PC-3 (cell line): ENCODE measurements around the gene USP40. TPM values are rescaled to one million over a fixed set of nuclear protein-coding genes. Genes with fewer than 3 reads are reported as not detected.

ENCODE experiments used
- ATAC-seq: fragments of 200-7000 bp; cut with Tn5 transposase; 2 replicates; pipeline ENCODE4 v1.9.1; 2020; ENCODE audit warnings: mild to moderate bottlenecking, moderate library complexity
- BruUV-seq: library from RNA; stranded (reverse); fragments of 400-500 nt; replicated peaks from 2 replicates; lab custom pipeline; 2021; lab: Mats Ljungman, UMichigan
- CTCF ChIA-PET: fragments of 300-600 bp; sonication (Branson Sonifier 250); formaldehyde crosslinking; loops from one replicate; lab custom pipeline; 2022; ENCODE audit warnings: antibody characterized with exemption; lab: Charles Lee
- POLR2A ChIA-PET: fragments of 300-600 bp; sonication (Branson Sonifier 250); formaldehyde crosslinking; loops from one replicate; lab custom pipeline; 2022; ENCODE audit warnings: antibody characterized with exemption; ENCODE audit not compliant: unreplicated experiment; lab: Charles Lee
- DNase-seq: peaks from one replicate; pipeline ENCODE4 v3.0.0-alpha.2; 2015
- H2AFZ ChIP-seq: fragments of 300-600 bp; sonication (generic); 2 replicates; pipeline ENCODE4 v1.6.0; 2016; ENCODE audit warnings: antibody characterized with exemption, low read length
- H3F3A ChIP-seq: fragments of 300-600 bp; sonication (generic); one replicate; pipeline ENCODE4 v1.6.0; 2017; ENCODE audit warnings: antibody characterized with exemption, low read length, control low read depth, mild to moderate bottlenecking; ENCODE audit not compliant: unreplicated experiment
- H3K27ac ChIP-seq: fragments of 300-600 bp; sonication (generic); 2 replicates; pipeline ENCODE4 v1.5.1; 2016; ENCODE audit warnings: mild to moderate bottlenecking, low read length
- H3K27me3 ChIP-seq: fragments of 300-600 bp; sonication (generic); 2 replicates; pipeline ENCODE4 v1.6.1; 2016; ENCODE audit warnings: low read length, mixed read lengths
- H3K36me3 ChIP-seq: fragments of 300-600 bp; sonication (generic); 2 replicates; pipeline ENCODE4 v1.6.1; 2016; ENCODE audit warnings: low read depth, mixed run types, low read length, mixed read lengths
- H3K4me1 ChIP-seq: fragments of 300-600 bp; sonication (generic); 2 replicates; pipeline ENCODE4 v1.5.1; 2016; ENCODE audit warnings: low read length; ENCODE audit not compliant: insufficient read depth
- H3K4me2 ChIP-seq: fragments of 300-600 bp; sonication (generic); 2 replicates; pipeline ENCODE4 v1.6.0; 2016; ENCODE audit warnings: low read length
- H3K4me3 ChIP-seq: fragments of 300-600 bp; sonication (generic); 2 replicates; pipeline ENCODE4 v1.5.1; 2016; ENCODE audit warnings: mild to moderate bottlenecking, low read length, mixed read lengths
- H3K79me2 ChIP-seq: fragments of 300-600 bp; sonication (generic); 2 replicates; pipeline ENCODE4 v1.6.1; 2017; ENCODE audit warnings: low read length, mixed read lengths
- H3K9ac ChIP-seq: fragments of 300-600 bp; sonication (generic); 2 replicates; pipeline ENCODE4 v1.6.0; 2016; ENCODE audit warnings: mild to moderate bottlenecking, low read length
- H3K9me2 ChIP-seq: fragments of 300-600 bp; sonication (generic); replicated peaks from 2 replicates; pipeline ENCODE4 v1.6.1; 2016; ENCODE audit warnings: mixed run types, low read length, mixed read lengths
- H3K9me3 ChIP-seq: fragments of 300-600 bp; sonication (generic); 2 replicates; pipeline ENCODE4 v1.6.1; 2016; ENCODE audit warnings: low read length, mixed read lengths
- H4K20me1 ChIP-seq: fragments of 300-600 bp; sonication (generic); 2 replicates; pipeline ENCODE4 v1.6.1; 2016; ENCODE audit warnings: low read length, mixed read lengths
- EZH2 ChIP-seq: fragments of 300-600 bp; sonication (generic); IDR thresholded peaks from one replicate; pipeline ENCODE4 v1.6.1; 2017; ENCODE audit warnings: antibody characterized with exemption, mild to moderate bottlenecking, low read length; ENCODE audit not compliant: unreplicated experiment
- EZH2phosphoT487 ChIP-seq: fragments of 300-600 bp; sonication (generic); IDR thresholded peaks from 2 replicates; pipeline ENCODE4 v1.6.1; 2018; ENCODE audit warnings: mild to moderate bottlenecking, antibody characterized with exemption, low read length, borderline replicate concordance
- intact Hi-C: fragments of 100-400 bp; cut with micrococcal nuclease; formaldehyde crosslinking; loops from 2 replicates; pipeline ENCODE4 v1.9.0; 2023
- total RNA-seq: library from RNA; depleted of rRNA; stranded (reverse); fragments of >200 nt; gene quantifications from 2 replicates; pipeline ENCODE4 v1.2.3, GENCODE V29; 2014
- TF ChIP-seq, protein P1 (sequence below): fragments of 300-600 bp; sonication (generic); conservative IDR thresholded peaks from 2 replicates; pipeline ENCODE4 v1.5.1; 2017; ENCODE audit warnings: antibody characterized with exemption, low read depth, mild to moderate bottlenecking, low read length

Gene USP40
- total RNA-seq, 1 experiment from 2014 or later: 32.1 TPM

DNA sequence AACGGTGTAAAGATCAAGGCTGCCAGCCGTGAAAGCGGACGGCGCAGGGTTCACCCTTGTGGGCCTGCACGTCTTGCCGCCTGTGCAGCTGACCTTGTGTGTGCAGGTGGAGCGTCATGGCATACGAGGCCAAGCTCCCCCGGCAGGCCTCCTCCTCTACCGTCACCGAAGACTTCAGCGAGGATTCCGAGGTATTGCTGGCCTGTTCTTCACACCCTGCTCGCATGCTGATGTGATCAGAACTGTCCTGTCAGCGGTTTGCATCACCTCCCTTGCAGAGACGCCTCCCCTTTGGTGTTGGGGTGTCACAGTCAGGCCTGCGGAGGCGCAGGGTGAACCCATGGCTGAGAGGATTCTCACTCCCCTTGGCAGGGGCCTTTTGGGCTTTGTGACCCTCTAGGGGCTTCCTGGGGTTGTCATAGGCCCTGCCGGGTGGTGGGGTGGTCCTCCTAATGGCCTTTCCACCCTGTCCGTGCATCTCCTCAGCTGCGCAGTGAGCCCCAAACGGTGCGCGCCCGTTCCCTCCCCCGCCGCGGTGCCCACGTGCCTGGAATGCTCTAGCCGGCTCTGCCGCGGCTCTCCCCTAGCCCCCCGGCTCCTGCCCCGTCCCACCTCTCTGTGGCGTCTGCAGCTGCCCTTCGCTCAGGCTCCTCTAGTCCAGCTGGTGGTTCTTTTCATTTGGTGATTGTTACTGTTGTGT lies 119.8 kb downstream of the USP40 start:
- ChIA-PET POLR2A (no interaction called here), CTCF (no interaction called here)
- Histone ChIP-seq H3K27me3 (no peaks in the 10 kb centered on the region), H3K4me3 (no peak overlapping the region), H3F3A (no peaks in the 10 kb centered on the region), H3K79me2 (no peaks in the 10 kb centered on the region), H3K27ac (no peak overlapping the region), H3K9me3 (no peaks in the 10 kb centered on the region), H3K4me1 (0 out of 2 replicates have a peak, but pooled peaks cover 3% of the 10 kb centered on the region), H3K9ac (no peak overlapping the region), H3K36me3 (peaks cover 60% of the 10 kb centered on the region), H3K9me2 (no peaks in the 10 kb centered on the region), H4K20me1 (no peaks in the 10 kb centered on the region), H3K4me2 (no peak overlapping the region), H2AFZ (no peak overlapping the region)
- BruUV-seq: no TSS peak
- no peak for DNase-seq
- ATAC-seq: no peak
- intact Hi-C loops: loop anchor here (10.0 kb wide), 2 partner anchors 162 to 192 kb away; partner anchors contain the start of gene ATG16L1
- TF ChIP-seq, protein P1, sequence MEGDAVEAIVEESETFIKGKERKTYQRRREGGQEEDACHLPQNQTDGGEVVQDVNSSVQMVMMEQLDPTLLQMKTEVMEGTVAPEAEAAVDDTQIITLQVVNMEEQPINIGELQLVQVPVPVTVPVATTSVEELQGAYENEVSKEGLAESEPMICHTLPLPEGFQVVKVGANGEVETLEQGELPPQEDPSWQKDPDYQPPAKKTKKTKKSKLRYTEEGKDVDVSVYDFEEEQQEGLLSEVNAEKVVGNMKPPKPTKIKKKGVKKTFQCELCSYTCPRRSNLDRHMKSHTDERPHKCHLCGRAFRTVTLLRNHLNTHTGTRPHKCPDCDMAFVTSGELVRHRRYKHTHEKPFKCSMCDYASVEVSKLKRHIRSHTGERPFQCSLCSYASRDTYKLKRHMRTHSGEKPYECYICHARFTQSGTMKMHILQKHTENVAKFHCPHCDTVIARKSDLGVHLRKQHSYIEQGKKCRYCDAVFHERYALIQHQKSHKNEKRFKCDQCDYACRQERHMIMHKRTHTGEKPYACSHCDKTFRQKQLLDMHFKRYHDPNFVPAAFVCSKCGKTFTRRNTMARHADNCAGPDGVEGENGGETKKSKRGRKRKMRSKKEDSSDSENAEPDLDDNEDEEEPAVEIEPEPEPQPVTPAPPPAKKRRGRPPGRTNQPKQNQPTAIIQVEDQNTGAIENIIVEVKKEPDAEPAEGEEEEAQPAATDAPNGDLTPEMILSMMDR: no peak
- TF ChIP-seq EZH2: no peak
- TF ChIP-seq EZH2phosphoT487: no peak

DNA sequence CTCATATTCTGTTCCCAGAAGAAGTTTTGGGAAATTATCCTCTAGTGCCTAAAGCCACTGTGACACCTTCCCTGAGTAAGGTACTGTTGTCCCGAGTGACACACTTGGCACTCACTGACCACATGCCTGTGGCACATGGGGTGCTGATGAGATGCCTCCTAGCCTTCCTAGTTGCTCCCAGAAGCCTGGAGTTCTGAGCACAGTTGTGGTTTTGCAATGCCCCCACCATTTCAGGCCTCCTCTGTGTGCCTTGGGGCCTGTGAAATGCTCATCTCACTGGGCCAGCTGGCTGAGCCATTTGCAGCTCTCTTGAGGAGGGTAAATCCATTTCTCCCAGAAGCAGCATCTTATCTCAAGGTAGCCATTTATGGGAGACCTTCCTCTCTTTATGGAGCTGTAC lies 120.5 kb downstream of the USP40 start:
- no peaks in the 10 kb centered on the region for H3F3A ChIP-seq
- H3K9ac ChIP-seq: no peak overlapping the region
- no peak for ATAC-seq
- CTCF ChIA-PET: no interaction called here
- H4K20me1 ChIP-seq: no peaks in the 10 kb centered on the region
- no peaks in the 10 kb centered on the region for H3K27me3 ChIP-seq
- no peak overlapping the region for H3K27ac ChIP-seq
- no peak overlapping the region for H2AFZ ChIP-seq
- no peak overlapping the region for H3K4me3 ChIP-seq
- POLR2A ChIA-PET: no interaction called here
- no peaks in the 10 kb centered on the region for H3K79me2 ChIP-seq
- no peak overlapping the region for H3K4me2 ChIP-seq
- TF ChIP-seq, protein P1: no peak
- TF ChIP-seq EZH2 (no peak), EZH2phosphoT487 (no peak)
- H3K36me3 ChIP-seq: peaks cover 54% of the 10 kb centered on the region
- H3K4me1 ChIP-seq: 0 out of 2 replicates have a peak, but pooled peaks cover 3% of the 10 kb centered on the region
- no peak for DNase-seq
- H3K9me2 ChIP-seq: no peaks in the 10 kb centered on the region
- intact Hi-C loops: loop anchor here (10.0 kb wide), 2 partner anchors 161 to 191 kb away; partner anchors contain the start of gene ATG16L1
- no peaks in the 10 kb centered on the region for H3K9me3 ChIP-seq
- no TSS peak for BruUV-seq
